GM23338 (cell line): ENCODE measurements around the gene ARL15. TPM values are rescaled to one million over a fixed set of nuclear protein-coding genes. Genes with fewer than 3 reads are reported as not detected.
A peak's percentile ranks its signal among the peaks of the same experiment; 100 is the strongest.

Source experiments
- ATAC-seq: fragments of 200-7000 bp; cut with Tn5 transposase; 3 replicates; pipeline ENCODE4 v1.9.1; 2020
- DNase-seq: peaks from one replicate; pipeline ENCODE4 v3.0.0-alpha.2; 2015; ENCODE audit warnings: low spot score
- H2AFZ ChIP-seq: fragments of 200-600 bp; sonication (generic); 2 replicates; pipeline ENCODE4 v1.8.0; 2016; ENCODE audit warnings: antibody characterized with exemption, mild to moderate bottlenecking, moderate library complexity
- H3F3A ChIP-seq: fragments of 200-600 bp; sonication (generic); replicated peaks from 2 replicates; pipeline ENCODE4 v1.8.0; 2017; ENCODE audit warnings: antibody characterized with exemption, mixed run types, low read depth
- H3K27ac ChIP-seq: fragments of 200-600 bp; sonication (generic); 2 replicates; pipeline ENCODE4 v1.6.1; 2016; ENCODE audit warnings: low read depth
- H3K27me3 ChIP-seq: fragments of 200-600 bp; sonication (generic); 2 replicates; pipeline ENCODE4 v1.8.0; 2016; ENCODE audit warnings: mild to moderate bottlenecking, mixed run types, moderate library complexity; ENCODE audit not compliant: insufficient read depth
- H3K36me3 ChIP-seq: fragments of 200-600 bp; sonication (generic); 2 replicates; pipeline ENCODE4 v1.8.0; 2016; ENCODE audit warnings: mild to moderate bottlenecking; ENCODE audit not compliant: insufficient read depth
- H3K4me1 ChIP-seq: fragments of 200-600 bp; sonication (generic); 2 replicates; pipeline ENCODE4 v1.8.0; 2016; ENCODE audit warnings: mild to moderate bottlenecking, moderate library complexity; ENCODE audit not compliant: insufficient read depth
- H3K4me2 ChIP-seq: fragments of 200-600 bp; sonication (generic); 2 replicates; pipeline ENCODE4 v1.7.1; 2017; ENCODE audit warnings: mixed run types
- H3K4me3 ChIP-seq: fragments of 200-600 bp; sonication (generic); 2 replicates; pipeline ENCODE4 v1.6.1; 2016; ENCODE audit warnings: mixed run types
- H3K79me2 ChIP-seq: fragments of 200-600 bp; sonication (generic); replicated peaks from 2 replicates; pipeline ENCODE4 v1.8.0; 2017; ENCODE audit warnings: mild to moderate bottlenecking; ENCODE audit not compliant: insufficient read depth
- H3K9me2 ChIP-seq: fragments of 200-600 bp; sonication (generic); 2 replicates; pipeline ENCODE4 v1.8.0; 2017; ENCODE audit not compliant: insufficient read depth
- H4K20me1 ChIP-seq: fragments of 200-600 bp; sonication (generic); replicated peaks from 2 replicates; pipeline ENCODE4 v1.8.0; 2017; ENCODE audit warnings: mild to moderate bottlenecking; ENCODE audit not compliant: insufficient read depth
- H3K27ac Mint-ChIP-seq: 2 replicates; pipeline ENCODE4 v1.8.0; 2020; ENCODE audit warnings: inconsistent platforms, mild to moderate bottlenecking, moderate library complexity, mixed read lengths
- H3K27me3 Mint-ChIP-seq: 3 replicates; pipeline ENCODE4 v1.8.0; 2022; ENCODE audit warnings: low read depth, mild to moderate bottlenecking, moderate library complexity, mixed read lengths, inconsistent platforms; ENCODE audit not compliant: insufficient read depth, poor library complexity
- H3K36me3 Mint-ChIP-seq: 3 replicates; pipeline ENCODE4 v1.8.0; 2021; ENCODE audit warnings: low read depth, mild to moderate bottlenecking, inconsistent platforms, moderate library complexity, mixed read lengths
- H3K4me1 Mint-ChIP-seq: 3 replicates; pipeline ENCODE4 v1.8.0; 2020; ENCODE audit warnings: mild to moderate bottlenecking, inconsistent platforms, mixed read lengths
- H3K4me3 Mint-ChIP-seq: 3 replicates; pipeline ENCODE4 v1.8.0; 2021; ENCODE audit warnings: moderate library complexity, mild to moderate bottlenecking, inconsistent platforms, mixed read lengths
- H3K9me3 Mint-ChIP-seq: 3 replicates; pipeline ENCODE4 v1.8.0; 2020; ENCODE audit warnings: moderate library complexity, mild to moderate bottlenecking, inconsistent platforms, mixed read lengths
- CREB1 ChIP-seq: fragments of 250-450 bp; sonication (Bioruptor Pico); IDR thresholded peaks from 2 replicates; pipeline ENCODE4 v1.5.0; 2020; ENCODE audit warnings: low read depth, mild to moderate bottlenecking, moderate library complexity
- JUNB ChIP-seq: IDR thresholded peaks from one replicate; pipeline ENCODE4 v1.6.1; 2016; ENCODE audit warnings: antibody characterized with exemption; ENCODE audit not compliant: unreplicated experiment
- NANOG ChIP-seq: IDR thresholded peaks from 2 replicates; pipeline ENCODE4 v1.6.1; 2016; ENCODE audit warnings: antibody characterized with exemption, borderline replicate concordance
- STAT1 ChIP-seq: IDR thresholded peaks from one replicate; pipeline ENCODE4 v1.6.1; 2016; ENCODE audit warnings: antibody characterized with exemption; ENCODE audit not compliant: unreplicated experiment
- polyA plus RNA-seq: library from polyadenylated mRNA; unstranded; fragments of >200 nt; fragmentation: Nextera tagmentation; extraction: Ambion mirVana; gene quantifications from 2 replicates; pipeline ENCODE4 v1.2.1, GENCODE V29; 2016
- total RNA-seq: library from RNA; depleted of rRNA; stranded (reverse); fragments of >200 nt; shearing (Covaris generic); gene quantifications from 2 replicates; pipeline ENCODE4 v1.2.3, GENCODE V29; 2014
- TF ChIP-seq, protein P1 (sequence below), 2 experiments: fragments of 200-600 bp in 1 of 2; sonication (generic) in 1 of 2; conservative IDR thresholded peaks; 2 replicates each; pipeline versions ENCODE4 v1.5.1 to v1.6.1; 2016 to 2017; ENCODE audit warnings: antibody characterized with exemption in 2 of 2, low read depth in 2 of 2, mild to moderate bottlenecking in 2 of 2, moderate library complexity in 1 of 2
- TF ChIP-seq, protein P2 (sequence below): fragments of 250-450 bp; sonication (Bioruptor Pico); IDR thresholded peaks from 2 replicates; pipeline ENCODE4 v1.5.0; 2020; ENCODE audit warnings: mild to moderate bottlenecking, moderate library complexity

The ARL15 gene
- total and polyA plus RNA-seq, 2 experiments from 2014 or later = 13.0 to 54.0 TPM

GRCh38 chr5:54066433-54066832 is 243.9 kb downstream of the ARL15 start:
- Mint-ChIP-seq H3K27me3 (peaks cover 2% of the 10 kb centered on the region), H3K4me1 (peaks cover 22% of the 10 kb centered on the region; the same call in 2 of the 3 replicates), H3K9me3 (no peaks in the 10 kb centered on the region), H3K36me3 (peaks cover 10% of the 10 kb centered on the region; the same call in 2 of the 3 replicates), H3K4me3 (no peak overlapping the region), H3K27ac (no peak overlapping the region)
- Histone ChIP-seq H3K79me2 (no peaks in the 10 kb centered on the region), H3K36me3 (no peaks in the 10 kb centered on the region), H2AFZ (no peak overlapping the region), H3K9me2 (no peaks in the 10 kb centered on the region), H4K20me1 (no peaks in the 10 kb centered on the region), H3K4me2 (no peak overlapping the region), H3K27me3 (no peaks in the 10 kb centered on the region), H3F3A (no peaks in the 10 kb centered on the region), H3K27ac (no peak overlapping the region), H3K4me1 (peaks cover 12% of the 10 kb centered on the region), H3K4me3 (no peak overlapping the region)
- TF ChIP-seq CREB1 (CRISPR knock-in tag) = no peak
- TF ChIP-seq, protein P1, sequence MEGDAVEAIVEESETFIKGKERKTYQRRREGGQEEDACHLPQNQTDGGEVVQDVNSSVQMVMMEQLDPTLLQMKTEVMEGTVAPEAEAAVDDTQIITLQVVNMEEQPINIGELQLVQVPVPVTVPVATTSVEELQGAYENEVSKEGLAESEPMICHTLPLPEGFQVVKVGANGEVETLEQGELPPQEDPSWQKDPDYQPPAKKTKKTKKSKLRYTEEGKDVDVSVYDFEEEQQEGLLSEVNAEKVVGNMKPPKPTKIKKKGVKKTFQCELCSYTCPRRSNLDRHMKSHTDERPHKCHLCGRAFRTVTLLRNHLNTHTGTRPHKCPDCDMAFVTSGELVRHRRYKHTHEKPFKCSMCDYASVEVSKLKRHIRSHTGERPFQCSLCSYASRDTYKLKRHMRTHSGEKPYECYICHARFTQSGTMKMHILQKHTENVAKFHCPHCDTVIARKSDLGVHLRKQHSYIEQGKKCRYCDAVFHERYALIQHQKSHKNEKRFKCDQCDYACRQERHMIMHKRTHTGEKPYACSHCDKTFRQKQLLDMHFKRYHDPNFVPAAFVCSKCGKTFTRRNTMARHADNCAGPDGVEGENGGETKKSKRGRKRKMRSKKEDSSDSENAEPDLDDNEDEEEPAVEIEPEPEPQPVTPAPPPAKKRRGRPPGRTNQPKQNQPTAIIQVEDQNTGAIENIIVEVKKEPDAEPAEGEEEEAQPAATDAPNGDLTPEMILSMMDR (conservative IDR thresholded peaks at IDR 0.05; ENCODE audit: low read depth in 2 of 2) = peak; percentile 44 to 60; a peak in 3 of 4 replicates
- DNase-seq = no peak
- peak; percentile 63 for ATAC-seq

- Mint-ChIP-seq H3K27ac (peak overlapping the region; percentile 81), H3K9me3 (no peaks in the 10 kb centered on the region), H3K4me1 (peaks cover 26% of the 10 kb centered on the region; the same call in 2 of the 3 replicates), H3K4me3 (no peak overlapping the region), H3K36me3 (peaks cover 11% of the 10 kb centered on the region; the same call in 2 of the 3 replicates), H3K27me3 (peaks cover 2% of the 10 kb centered on the region)
- Histone ChIP-seq H3F3A (no peaks in the 10 kb centered on the region), H3K27ac (no peak overlapping the region; the same call in 1 of the 2 replicates), H3K9me2 (no peaks in the 10 kb centered on the region), H3K79me2 (no peaks in the 10 kb centered on the region), H4K20me1 (no peaks in the 10 kb centered on the region), H3K27me3 (no peaks in the 10 kb centered on the region), H3K4me3 (no peak overlapping the region), H2AFZ (no peak overlapping the region), H3K4me2 (no peak overlapping the region), H3K4me1 (peaks cover 12% of the 10 kb centered on the region), H3K36me3 (no peaks in the 10 kb centered on the region)
- DNase-seq = no peak
- ATAC-seq = no peak
- TF ChIP-seq JUNB = no peak
- TF ChIP-seq NANOG = no peak
- TF ChIP-seq STAT1 = no peak
- TF ChIP-seq, protein P2, sequence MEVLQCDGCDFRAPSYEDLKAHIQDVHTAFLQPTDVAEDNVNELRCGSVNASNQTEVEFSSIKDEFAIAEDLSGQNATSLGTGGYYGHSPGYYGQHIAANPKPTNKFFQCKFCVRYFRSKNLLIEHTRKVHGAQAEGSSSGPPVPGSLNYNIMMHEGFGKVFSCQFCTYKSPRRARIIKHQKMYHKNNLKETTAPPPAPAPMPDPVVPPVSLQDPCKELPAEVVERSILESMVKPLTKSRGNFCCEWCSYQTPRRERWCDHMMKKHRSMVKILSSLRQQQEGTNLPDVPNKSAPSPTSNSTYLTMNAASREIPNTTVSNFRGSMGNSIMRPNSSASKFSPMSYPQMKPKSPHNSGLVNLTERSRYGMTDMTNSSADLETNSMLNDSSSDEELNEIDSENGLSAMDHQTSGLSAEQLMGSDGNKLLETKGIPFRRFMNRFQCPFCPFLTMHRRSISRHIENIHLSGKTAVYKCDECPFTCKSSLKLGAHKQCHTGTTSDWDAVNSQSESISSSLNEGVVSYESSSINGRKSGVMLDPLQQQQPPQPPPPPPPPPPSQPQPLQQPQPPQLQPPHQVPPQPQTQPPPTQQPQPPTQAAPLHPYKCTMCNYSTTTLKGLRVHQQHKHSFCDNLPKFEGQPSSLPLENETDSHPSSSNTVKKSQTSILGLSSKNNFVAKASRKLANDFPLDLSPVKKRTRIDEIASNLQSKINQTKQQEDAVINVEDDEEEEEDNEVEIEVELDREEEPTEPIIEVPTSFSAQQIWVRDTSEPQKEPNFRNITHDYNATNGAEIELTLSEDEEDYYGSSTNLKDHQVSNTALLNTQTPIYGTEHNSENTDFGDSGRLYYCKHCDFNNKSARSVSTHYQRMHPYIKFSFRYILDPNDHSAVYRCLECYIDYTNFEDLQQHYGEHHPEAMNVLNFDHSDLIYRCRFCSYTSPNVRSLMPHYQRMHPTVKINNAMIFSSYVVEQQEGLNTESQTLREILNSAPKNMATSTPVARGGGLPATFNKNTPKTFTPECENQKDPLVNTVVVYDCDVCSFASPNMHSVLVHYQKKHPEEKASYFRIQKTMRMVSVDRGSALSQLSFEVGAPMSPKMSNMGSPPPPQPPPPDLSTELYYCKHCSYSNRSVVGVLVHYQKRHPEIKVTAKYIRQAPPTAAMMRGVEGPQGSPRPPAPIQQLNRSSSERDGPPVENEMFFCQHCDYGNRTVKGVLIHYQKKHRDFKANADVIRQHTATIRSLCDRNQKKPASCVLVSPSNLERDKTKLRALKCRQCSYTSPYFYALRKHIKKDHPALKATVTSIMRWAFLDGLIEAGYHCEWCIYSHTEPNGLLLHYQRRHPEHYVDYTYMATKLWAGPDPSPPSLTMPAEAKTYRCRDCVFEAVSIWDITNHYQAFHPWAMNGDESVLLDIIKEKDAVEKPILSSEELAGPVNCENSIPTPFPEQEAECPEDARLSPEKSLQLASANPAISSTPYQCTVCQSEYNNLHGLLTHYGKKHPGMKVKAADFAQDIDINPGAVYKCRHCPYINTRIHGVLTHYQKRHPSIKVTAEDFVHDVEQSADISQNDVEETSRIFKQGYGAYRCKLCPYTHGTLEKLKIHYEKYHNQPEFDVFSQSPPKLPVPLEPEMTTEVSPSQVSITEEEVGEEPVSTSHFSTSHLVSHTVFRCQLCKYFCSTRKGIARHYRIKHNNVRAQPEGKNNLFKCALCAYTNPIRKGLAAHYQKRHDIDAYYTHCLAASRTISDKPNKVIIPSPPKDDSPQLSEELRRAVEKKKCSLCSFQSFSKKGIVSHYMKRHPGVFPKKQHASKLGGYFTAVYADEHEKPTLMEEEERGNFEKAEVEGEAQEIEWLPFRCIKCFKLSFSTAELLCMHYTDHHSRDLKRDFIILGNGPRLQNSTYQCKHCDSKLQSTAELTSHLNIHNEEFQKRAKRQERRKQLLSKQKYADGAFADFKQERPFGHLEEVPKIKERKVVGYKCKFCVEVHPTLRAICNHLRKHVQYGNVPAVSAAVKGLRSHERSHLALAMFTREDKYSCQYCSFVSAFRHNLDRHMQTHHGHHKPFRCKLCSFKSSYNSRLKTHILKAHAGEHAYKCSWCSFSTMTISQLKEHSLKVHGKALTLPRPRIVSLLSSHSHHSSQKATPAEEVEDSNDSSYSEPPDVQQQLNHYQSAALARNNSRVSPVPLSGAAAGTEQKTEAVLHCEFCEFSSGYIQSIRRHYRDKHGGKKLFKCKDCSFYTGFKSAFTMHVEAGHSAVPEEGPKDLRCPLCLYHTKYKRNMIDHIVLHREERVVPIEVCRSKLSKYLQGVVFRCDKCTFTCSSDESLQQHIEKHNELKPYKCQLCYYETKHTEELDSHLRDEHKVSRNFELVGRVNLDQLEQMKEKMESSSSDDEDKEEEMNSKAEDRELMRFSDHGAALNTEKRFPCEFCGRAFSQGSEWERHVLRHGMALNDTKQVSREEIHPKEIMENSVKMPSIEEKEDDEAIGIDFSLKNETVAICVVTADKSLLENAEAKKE (CRISPR knock-in tag) = no peak
Observed at GRCh38 chr5:54063817-54064216, 246.6 kb downstream of the ARL15 start.
